ENCODE results near the gene BNC2.

Gene BNC2

GRCh38 chr9:16431666-16432392 lies 438.6 kb downstream of the BNC2 start:
- no peak for DNase-seq (ENCODE audit: low read depth)
- no peak overlapping the region for H3K4me3 ChIP-seq (ENCODE audit: low read depth, low read length)
- no peak for TF ChIP-seq CTCF (IDR thresholded peaks at IDR 0.05; ENCODE audit: low read depth, low read length, missing control alignments)
- in situ Hi-C loops (cut with HindIII; ENCODE audit: low sequenced_read_pairs): no loop called here

- in situ Hi-C loops (cut with HindIII; ENCODE audit: low sequenced_read_pairs): loop anchor here (5.0 to 10.0 kb wide), 2 partner anchors 67 to 115 kb away; no protein-coding TSS in a partner anchor
- no peak for TF ChIP-seq CTCF (IDR thresholded peaks at IDR 0.05; ENCODE audit: low read depth, low read length, missing control alignments)
- DNase-seq (ENCODE audit: low read depth): no peak
- no peak overlapping the region for H3K4me3 ChIP-seq (ENCODE audit: low read depth, low read length)
Measured at GRCh38 chr9:16429671-16430070, 440.8 kb downstream of the BNC2 start.

GRCh38 chr9:16427873-16428427 lies 442.5 kb downstream of the BNC2 start:
- no peak for TF ChIP-seq CTCF (IDR thresholded peaks at IDR 0.05; ENCODE audit: low read depth, low read length, missing control alignments)
- H3K4me3 ChIP-seq (ENCODE audit: low read depth, low read length): no peak overlapping the region
- no peak for DNase-seq (ENCODE audit: low read depth)
- in situ Hi-C loops (cut with HindIII; ENCODE audit: low sequenced_read_pairs): loop anchor here (5.0 to 10.0 kb wide), 2 partner anchors 66 to 117 kb away; no protein-coding TSS in a partner anchor

- in situ Hi-C loops (cut with HindIII; ENCODE audit: low sequenced_read_pairs): loop anchor here (5.0 to 10.0 kb wide), 2 partner anchors 64 to 118 kb away; no protein-coding TSS in a partner anchor
- no peak for TF ChIP-seq CTCF (IDR thresholded peaks at IDR 0.05; ENCODE audit: low read depth, low read length, missing control alignments)
- H3K4me3 ChIP-seq (ENCODE audit: low read depth, low read length): no peak overlapping the region
- DNase-seq (ENCODE audit: low read depth): no peak
Measured at GRCh38 chr9:16426716-16427115, 443.8 kb downstream of the BNC2 start.

- no peak for TF ChIP-seq CTCF (IDR thresholded peaks at IDR 0.05; ENCODE audit: low read depth, low read length, missing control alignments)
- in situ Hi-C loops (cut with HindIII; ENCODE audit: low sequenced_read_pairs): loop anchor here (5.0 to 10.0 kb wide), 2 partner anchors 63 to 119 kb away; no protein-coding TSS in a partner anchor
- no peak for DNase-seq (ENCODE audit: low read depth)
Measured at GRCh38 chr9:16425562-16426231, 444.8 kb downstream of the BNC2 start.

GRCh38 chr9:16422114-16422513 lies 448.4 kb downstream of the BNC2 start:
- no peak for DNase-seq (ENCODE audit: low read depth)
- no peak for TF ChIP-seq CTCF (IDR thresholded peaks at IDR 0.05; ENCODE audit: low read depth, low read length, missing control alignments)
- in situ Hi-C loops (cut with HindIII; ENCODE audit: low sequenced_read_pairs): loop anchor here (10.0 kb wide), 1 partner anchor 123 kb away; no protein-coding TSS in a partner anchor
- no peak overlapping the region for H3K4me3 ChIP-seq (ENCODE audit: low read depth, low read length)

More at GRCh38 chr9:16425562-16426231, 444.8 kb downstream of the BNC2 start:
- H3K4me3 ChIP-seq (ENCODE audit: low read depth, low read length): no peak overlapping the region
